GM19468 (cell line): ENCODE results near the gene ATP11B.
A peak's percentile ranks its signal among the peaks of the same experiment; 100 is the strongest.

ENCODE experiments used
- ATAC-seq: cut with Tn5 transposase; IDR thresholded peaks from one replicate; pipeline ENCODE4 v1.9.1; 2021; ENCODE audit warnings: mild to moderate bottlenecking, moderate library complexity, moderate number of reproducible peaks; ENCODE audit not compliant: unreplicated experiment; ENCODE audit errors: extremely low read depth

The ATP11B gene

DNA sequence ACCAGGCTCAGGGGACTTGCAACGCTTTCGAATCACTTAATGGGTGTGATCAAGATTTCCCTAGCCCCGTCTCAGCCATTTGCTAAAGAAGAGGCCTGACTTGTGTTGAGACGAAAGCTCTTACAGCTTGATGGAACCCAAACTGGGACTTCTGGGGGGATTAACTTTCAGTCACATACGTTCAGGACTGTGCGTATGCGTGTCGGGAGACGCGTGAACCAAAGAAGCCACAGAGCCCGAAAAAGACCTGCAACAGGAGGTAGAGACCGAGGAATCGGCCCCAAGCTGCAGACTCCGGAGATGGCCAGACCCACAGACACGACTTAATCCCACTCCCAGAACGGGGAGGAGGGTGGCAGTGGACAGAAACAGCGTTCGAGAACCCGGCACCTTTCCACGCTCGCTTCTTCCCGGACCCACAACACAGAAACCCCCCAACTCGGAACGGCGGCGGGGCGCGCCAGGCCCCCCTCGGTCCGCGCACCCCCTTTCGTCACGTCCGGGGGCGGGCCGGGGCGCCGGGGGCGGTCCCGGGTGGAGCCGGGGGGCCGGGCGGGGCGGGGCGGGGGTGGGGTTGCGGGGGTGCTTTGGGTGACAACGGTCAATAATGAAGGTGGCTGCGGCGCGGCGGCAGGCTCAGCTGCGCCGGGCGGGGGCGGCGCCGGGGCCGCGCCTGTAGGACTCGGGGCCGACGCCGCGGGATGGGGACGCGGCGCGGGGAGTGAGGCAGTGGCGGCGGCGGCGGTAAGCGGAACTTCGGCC lies at the start of gene ATP11B:
ATP11B (plus strand) TSS at position 604 of the 762 bp plus-strand sequence. CDS start 256 bp downstream, outside the sequence.
- peak; percentile 66 for ATAC-seq

DNA sequence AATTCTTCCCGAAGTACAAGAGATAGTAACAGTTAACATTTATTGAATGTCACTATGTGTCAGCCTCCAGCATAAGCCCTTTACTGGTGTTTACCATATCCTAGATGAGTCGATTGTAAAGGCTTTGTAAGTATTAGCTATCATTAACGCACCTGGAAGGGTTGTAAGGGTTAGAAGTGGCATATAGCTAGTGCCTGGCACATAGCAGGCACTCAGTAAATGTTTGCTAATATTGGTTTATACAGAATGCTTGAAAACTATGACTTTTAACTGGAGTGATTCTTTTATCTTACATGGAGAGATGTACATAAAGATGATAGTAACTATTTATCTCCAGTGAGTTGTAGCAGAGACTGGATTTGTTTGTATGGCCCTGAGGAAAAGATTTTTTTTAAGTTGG lies 46.3 kb upstream of the ATP11B start:
- ATAC-seq = no peak

DNA sequence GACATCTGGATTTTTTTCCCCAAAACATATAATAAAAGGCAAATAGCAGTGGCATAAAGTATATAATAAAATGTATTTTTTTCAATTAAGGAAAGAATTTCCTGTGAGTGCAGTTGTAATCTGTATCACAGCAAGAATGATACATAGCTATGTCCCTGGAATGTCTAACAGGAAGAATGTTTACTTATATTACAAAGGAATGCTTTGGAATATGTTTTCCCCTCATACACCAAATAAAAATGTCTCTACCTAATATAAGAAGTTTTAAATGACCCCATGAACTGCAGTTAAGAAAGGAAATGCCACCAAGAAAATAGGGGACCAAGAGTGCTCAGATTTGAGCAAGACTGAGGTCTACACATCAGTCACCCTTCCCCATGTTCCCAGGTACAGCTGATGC lies 38.0 kb upstream of the ATP11B start:
- ATAC-seq = no peak

DNA sequence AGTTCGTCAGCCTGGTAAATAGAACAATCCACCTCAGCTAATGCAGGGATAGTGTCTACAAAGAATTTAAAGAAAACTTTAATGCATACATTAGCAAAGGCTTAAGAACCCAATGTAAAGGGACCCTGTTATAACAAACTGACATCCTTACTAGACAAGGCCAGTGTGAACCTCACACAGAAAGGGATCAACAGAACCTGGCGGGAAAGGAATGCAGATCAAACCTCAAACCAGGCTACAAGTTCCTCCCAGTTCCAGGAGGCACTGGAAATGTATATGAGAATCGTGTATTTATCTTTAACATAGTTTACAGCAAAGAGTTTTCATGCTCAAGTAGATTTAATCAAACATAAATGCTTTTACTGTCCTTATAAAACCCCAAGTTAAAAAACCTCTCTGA lies 37.6 kb upstream of the ATP11B start:
- no peak for ATAC-seq

DNA sequence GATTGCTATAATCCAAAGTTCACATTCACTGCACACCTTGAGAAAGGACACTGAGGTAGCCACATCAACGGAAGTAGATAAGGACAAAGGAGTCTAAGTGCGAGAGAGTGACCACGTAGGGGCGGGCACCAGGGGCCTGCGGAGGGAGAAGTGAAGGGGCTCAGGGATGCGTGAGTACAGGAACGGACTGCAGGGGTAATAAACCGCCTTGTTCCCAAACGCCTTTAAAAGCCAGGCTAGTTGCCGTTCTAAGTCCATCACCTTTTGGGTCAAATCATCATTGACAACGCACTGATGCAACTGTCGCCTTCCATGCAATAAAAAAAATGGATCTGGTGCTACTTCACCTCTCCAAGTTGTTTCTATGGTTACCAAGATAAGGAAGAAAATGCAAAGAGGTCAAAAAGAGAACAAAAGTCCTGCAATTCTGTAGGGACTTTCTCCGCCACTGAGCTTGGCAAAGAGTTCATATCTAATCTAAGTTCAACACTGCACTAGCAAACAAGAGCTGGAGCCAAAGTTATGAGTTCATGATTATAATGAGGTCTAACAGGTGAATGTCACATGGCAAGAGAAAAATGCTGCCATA lies 32.6 kb upstream of the ATP11B start:
- no peak for ATAC-seq

DNA sequence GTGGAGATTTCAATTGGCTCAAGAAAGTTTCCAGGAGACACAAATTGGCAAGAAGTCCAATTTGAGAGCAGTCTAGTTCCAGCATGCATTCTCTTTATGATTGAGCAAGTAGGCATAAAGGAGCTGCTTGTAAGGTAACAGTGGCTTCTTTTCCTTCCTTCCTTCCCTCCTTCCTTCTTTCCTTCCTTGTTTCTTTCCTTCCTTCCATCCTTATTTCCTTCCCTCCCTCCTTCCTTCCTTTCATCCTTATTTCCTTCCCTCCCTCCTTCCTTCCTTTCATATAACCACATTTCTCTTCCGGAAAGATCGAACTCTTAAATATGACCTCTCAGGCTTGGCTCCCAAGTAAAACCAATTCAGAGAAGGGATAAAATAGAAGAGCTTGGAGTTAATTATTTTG lies 29.4 kb upstream of the ATP11B start:
- ATAC-seq = no peak

DNA sequence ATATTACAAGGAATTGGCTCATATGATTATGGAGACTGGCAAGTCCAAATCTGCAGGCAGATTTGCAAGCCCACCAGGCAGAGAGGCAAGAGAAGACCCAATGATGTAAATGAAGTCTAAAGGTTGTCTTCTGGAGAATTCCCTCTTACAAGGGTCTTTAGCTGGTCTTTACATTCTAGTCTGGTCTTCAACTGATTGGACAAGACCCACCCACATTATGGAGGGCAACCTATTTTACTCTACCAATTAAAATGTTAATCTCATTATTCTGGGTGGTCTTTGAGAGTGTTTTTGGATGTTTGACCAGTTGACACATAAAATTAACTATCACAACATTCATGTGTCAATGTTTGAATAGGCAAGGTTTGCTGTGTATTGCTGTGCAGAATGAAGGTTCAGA lies 28.0 kb upstream of the ATP11B start:
- no peak for ATAC-seq

DNA sequence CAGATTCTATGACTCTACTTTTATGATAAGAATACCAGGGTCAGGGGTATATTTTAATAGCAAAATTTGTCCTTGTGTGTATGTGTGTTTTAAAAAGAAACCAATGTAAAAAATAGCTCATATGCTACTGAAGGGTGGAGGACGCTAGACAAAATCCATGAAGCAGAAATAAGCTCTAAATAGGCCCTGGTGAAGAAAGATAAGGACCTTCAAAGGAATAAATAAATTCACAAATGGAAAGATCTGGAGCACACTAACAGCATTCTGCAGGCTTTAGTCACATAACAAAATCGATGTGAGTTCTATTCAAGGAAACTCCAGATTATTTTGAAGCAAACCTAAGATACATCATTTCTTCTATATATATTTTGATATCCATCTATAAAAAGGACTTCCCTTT lies 27.2 kb upstream of the ATP11B start:
- ATAC-seq = no peak

DNA sequence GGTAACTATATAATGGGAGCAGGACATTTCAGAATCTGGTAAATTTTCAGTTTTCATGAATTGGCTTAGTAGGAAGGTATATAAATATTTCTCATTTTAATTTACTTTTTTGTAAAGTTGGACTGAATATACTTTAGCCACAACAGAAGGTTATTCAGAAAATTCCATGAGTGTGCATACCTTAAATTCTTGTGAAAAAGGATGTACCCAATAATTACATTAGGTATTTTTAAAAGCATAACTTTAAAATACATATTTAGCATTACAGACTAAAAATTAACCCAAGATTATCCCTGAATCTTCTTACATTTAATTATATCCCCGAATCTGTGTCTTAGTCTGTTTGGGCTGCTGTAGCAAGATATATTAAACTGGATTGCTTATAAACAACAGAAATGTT lies 24.9 kb upstream of the ATP11B start:
- no peak for ATAC-seq

DNA sequence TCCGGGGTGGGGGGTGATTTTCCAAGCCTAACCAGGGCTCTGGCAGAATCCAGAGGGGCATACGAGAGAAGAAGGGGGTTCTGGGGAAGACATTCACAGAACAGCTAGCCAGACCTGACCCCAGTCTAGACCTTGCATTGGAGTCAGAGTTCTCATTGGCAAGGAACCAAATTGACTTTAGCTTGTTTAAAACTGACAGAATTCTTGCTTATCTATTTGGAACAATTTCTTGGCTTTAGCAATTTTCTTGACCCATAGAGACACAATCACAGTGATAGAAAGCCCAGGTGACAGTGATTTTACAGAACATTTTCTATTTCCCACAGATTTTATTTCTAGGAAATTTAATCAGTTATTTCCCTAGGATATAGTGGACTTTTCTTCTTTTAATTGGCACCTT lies 23.6 kb upstream of the ATP11B start:
- no peak for ATAC-seq

DNA sequence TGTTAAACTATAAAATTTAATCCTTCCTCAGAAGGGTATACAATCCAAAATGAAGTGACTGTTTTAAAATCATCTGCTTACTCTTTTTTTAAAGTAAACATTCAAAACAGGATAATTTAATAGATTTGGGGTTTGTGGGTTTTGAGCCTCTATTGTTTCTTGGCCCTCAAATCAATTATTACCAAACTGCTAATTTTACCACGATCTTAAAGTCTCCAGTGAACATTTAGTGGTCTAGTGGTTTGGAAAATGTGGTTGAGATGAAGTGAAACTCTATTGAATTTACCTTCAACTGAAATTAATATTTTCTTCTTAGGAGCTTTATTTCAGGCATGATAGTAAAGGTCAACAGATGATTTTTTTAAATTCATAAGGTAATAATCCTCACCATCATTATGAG lies 11.2 kb upstream of the ATP11B start:
- no peak for ATAC-seq

DNA sequence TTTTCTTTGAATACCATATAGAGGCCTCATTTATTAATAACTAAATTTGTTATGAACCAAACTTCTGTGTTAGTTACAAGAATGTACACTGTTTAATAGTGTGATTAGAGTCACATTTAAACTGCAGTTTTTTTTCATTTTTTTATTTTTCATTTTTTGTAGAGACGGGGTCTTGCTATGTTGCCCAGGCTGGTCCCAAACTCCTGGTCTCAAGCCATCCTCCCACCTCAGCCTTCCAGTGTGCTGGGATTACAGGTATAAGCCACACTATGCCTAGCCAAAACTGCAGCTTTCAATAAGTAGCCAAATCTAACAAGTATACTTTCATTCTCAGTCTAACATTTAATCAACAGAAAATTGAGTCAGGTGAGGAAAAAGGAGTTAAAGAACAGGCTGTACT lies 10.2 kb upstream of the ATP11B start:
- no peak for ATAC-seq

DNA sequence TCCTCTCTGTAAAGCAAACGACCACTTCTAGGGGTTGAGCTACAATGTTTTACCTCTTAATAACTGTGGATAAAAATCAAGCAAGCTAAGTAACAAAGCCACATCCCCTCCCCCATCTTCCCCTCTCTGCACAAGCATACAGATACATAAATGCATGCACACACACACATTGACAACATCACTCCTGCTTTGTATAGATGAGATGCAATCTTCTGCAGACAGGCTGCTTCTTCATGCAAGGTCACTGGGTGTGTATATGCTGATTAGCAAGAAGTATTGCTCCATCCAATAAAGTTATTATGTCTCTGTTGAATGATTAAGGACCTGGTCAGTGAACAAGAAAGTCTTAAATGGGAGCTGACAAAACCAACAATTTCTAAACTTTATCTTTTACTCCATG lies 8.8 kb upstream of the ATP11B start:
- no peak for ATAC-seq

DNA sequence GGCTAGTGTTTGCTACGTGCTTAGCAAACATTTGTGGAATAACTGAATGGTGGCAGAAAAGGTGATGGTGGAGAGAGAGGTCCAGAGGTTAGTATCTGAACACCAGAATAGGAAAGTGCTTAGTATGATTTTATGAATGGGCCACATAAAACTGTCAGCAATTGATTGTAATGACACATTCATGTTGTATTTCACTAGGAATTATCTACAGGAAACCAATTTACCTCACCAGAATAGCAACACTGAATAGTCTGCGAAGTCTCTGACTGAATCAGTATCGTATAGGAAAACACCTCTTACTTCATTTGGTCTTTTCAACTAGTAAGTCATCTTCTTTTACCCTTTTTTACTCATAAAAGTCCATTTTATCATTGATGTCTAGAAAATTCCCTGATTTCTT lies 8.2 kb upstream of the ATP11B start:
- ATAC-seq = no peak

DNA sequence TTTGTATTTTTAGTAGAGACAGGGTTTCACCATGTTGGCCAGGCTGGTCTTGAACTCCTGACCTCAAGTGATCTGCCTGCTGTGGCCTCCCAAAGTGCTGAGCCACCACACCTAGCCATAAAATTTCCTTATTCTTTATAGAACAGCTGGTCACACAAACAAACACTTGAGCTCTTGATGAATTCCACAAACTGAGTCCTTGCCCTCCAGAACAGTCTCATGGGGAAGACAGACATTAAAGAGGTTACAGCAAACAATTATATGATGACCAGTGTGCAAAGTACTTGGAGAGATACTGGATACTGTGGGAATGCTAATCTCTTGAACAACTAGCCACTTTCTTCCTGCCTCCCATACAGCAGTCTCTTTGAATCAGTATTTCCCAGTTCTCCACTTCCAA lies 7.5 kb upstream of the ATP11B start:
- no peak for ATAC-seq

DNA sequence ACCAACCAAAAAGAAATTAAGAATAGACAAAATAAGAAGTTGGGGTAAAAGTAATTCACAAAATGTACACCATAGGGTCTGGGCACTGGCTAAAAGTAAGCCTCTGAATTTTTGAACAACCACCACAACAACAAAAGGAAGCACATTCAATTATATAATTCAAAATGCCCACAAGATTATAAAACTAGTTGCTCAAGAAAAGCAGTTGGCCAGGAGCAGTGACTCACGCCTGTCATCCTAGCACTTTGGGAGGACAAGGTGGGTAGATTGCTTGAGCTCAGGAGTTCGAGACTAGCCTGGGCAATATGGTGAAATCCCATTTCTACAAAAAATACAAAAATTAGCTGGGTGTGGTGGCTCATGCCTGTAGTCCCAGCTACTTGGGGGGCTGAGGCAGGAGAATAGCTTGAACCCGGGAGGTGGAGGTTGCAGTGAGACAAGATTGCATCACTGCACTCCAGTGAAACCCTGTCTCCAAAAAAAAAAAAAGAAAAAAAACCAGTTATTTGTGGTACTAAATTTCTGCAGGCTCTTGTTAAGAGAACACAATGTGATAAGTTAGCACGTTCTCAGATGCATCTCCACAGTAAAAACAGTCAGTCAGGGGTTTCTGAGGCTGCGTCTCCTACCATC lies 6.6 kb upstream of the ATP11B start:
- no peak for ATAC-seq

DNA sequence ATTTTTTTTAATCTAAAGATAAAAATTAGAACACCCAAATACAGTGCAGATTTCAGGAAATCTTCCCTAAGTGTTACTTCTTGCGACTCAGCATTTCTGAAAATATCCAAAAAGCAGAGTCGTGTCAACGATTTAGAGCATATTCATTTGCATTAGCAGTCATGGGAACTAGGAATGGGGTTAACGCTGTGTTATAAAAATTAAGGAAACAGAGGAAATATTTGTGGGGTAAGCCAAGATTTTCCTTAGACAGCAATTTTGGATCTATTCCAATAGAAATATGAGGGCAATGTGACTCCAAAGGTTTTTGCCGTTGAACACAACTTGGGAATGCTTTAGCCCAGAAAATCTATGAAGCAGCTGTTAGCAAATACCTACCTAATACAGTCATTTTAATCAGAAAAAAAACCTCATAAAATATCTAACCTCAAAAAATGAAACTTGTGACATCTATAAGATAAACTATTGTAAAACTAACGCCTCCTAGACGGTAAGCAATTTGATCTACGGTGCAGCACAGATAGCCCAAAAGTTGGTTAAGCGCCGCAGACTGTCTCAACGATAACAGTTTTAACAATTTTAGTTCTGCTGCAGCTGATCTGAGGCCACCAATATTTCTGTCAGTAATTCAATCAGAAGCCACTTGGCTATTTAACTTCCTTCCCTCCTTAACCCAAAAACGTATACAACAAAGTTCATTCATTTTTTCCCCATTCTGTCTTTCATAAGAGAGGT lies 5.8 kb upstream of the ATP11B start:
- no peak for ATAC-seq

DNA sequence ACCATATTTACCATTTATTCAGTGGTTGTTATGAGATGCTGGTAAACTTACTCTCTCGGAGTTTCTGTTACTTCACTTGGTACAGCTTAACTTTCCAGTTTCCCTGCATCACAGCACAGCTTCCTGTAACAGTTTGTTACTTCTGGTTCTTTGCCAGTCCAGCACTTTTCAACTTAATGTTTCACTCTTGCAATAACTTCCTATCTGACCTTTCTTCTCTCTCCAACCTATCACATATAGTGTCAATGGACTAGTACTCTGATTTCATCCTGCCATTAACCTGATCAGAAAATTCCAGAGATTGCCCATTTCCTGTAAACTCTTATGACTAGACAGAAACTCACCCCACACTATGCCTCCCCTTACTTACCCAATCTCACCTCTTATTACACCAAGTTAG lies 3.9 kb upstream of the ATP11B start:
- no peak for ATAC-seq

DNA sequence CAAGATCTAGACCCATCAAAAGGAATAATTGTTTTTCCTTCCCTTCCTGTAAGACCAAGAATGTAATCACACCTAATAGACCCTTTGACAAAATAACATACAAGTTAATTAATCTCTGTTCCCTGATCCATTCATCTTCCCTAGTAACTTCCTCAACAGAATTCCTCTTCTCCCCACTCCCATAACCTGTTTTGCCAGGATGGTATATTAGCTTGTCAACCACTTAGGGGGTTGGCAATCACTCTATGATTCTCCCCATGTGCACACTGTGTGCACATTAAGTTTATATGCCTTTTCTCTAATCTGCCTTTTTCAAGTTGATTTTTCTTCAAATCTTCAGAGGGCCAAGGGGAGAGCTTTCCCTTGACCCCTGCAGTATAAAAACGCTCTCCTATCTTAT lies 2.7 kb upstream of the ATP11B start:
- no peak for ATAC-seq

DNA sequence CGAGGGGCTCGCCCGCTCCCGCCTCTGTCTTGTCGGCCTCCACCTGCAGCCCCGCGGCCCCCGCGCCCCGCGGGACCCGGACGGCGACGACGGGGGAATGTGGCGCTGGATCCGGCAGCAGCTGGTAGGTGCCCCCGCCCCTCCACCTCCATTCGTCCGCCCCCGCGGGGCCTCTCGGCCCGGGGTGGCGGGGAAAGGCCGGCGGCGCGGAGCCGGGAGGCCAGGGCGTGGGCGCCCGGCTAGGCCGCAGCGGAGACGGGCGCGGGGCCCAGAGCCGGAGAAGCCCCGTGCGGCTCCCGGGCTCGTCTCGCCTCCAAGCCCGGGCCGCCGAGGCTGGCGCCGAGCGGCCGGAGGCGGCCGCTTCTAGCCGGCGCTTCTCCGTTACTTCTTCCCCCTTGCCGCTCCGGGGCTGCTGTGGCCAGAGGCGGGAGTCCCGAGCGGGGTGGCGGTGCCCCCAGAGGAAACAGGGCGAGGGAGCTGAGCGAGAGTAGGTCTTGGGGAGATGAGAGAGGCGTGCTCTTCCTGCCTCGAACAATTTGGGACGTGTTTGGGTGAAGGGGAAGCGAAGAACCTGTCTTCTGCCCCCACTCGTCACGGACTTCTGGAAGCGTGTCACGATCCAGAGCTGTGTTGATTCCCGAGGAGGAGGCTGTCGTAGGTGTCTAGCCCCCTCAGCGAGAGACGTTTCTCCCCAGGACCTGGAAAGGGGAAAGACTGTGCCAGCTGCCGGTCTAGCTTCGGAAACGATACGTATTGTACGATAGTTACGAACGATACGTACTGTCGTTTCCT lies 555 bp downstream of the ATP11B start:
- peak; percentile 25 for ATAC-seq
